ENCODE measurements around the gene SMIM11. TPM values are rescaled to one million over a fixed set of nuclear protein-coding genes. Genes with fewer than 3 reads are reported as not detected.

SMIM11 gene
- total and polyA plus RNA-seq, 2 of the 4 experiments (the other 2 are of a cell fraction): 3.6 to 8.8 TPM

DNA sequence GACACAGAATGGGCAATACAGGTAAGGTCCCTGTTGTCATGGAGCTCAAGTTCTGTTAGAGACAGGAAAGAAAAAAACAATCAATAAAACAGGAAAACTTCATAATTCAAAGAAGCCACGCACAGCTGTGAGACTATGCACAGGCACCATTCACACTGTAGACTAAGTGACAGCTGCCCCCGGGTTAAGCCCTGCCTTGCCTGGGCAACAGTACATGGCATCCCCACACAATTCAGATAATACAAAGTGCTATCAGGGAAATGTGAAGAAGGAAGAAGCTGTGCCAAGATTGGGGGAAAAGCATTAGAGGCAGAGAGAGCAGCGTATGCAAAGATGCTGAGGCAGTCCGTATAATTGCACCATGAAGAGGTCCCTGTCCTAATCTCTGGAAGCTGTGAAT is 20.5 kb upstream of the SMIM11 start:
- Histone ChIP-seq H3K4me1 (ENCODE audit: control insufficient read depth, insufficient read depth, low read length) (no peaks in the 10 kb centered on the region), H3K23ac (ENCODE audit: low read depth, low read length) (no peak overlapping the region), H2BK5ac (ENCODE audit: low read depth, low read length, poor library complexity, severe bottlenecking) (no peak overlapping the region), H3K9me3 (ENCODE audit: control insufficient read depth, insufficient read depth, low read length) (peaks cover 4% of the 10 kb centered on the region), H4K5ac (ENCODE audit: low read depth, low read length) (no peak overlapping the region), H3K9me1 (ENCODE audit: insufficient read depth, low read length) (no peaks in the 10 kb centered on the region), H3K4me2 (ENCODE audit: low read depth, low read length) (no peak overlapping the region), H3K14ac (replicated peaks; ENCODE audit: low read depth, low read length) (no peak overlapping the region), H2AK9ac (replicated peaks; ENCODE audit: low read depth, low read length, poor library complexity) (no peak overlapping the region), H2AK5ac (ENCODE audit: low read depth, low read length) (no peak overlapping the region), H4K91ac (ENCODE audit: insufficient read depth, low read depth, low read length) (no peak overlapping the region), H2AFZ (replicated peaks; ENCODE audit: low read length, poor library complexity) (no peak overlapping the region), H3K4ac (ENCODE audit: low read depth, low read length) (no peak overlapping the region), H4K20me1 (ENCODE audit: insufficient read depth, low read length) (no peaks in the 10 kb centered on the region), H3K9ac (ENCODE audit: low read depth, low read length) (no peak overlapping the region), H3K18ac (ENCODE audit: low read depth, low read length) (no peak overlapping the region), H3K27me3 (ENCODE audit: control insufficient read depth, insufficient read depth, low read length) (peaks cover 26% of the 10 kb centered on the region), H3K27ac (ENCODE audit: insufficient read depth, low read length) (no peak overlapping the region), H4K8ac (ENCODE audit: low read depth in 2 of 2, low read length in 2 of 2) (no peak overlapping the region), H2BK15ac (ENCODE audit: low read depth, low read length) (no peak overlapping the region), H3K56ac (ENCODE audit: extremely low read depth, insufficient read depth, low read length) (no peak overlapping the region), H2BK120ac (ENCODE audit: low read depth, low read length) (no peak overlapping the region), H3K79me1 (ENCODE audit: low read depth in 1 of 2, low read length in 2 of 2) (no peaks in the 10 kb centered on the region), H3K36me3 (ENCODE audit: control insufficient read depth, insufficient read depth, low read length) (no peaks in the 10 kb centered on the region), H3K4me3 (ENCODE audit: insufficient read depth, low read depth, low read length) (no peak overlapping the region), H2BK20ac (ENCODE audit: low read depth, low read length) (no peak overlapping the region)
- intact Hi-C loops (cut with micrococcal nuclease) (no loop called here), dilution Hi-C loops (cut with HindIII; ENCODE audit: low sequenced_read_pairs, unreplicated experiment) (no loop called here), in situ Hi-C loops (cut with MboI; ENCODE audit: low sequenced_read_pairs) (no loop called here)
- ATAC-seq (ENCODE audit: low read depth) (no peak), DNase-seq (no peak)
- BruUV-seq (replicated peaks): no TSS peak
- POLR2A ChIA-PET (ENCODE audit: unreplicated experiment): no interaction called here
- 70% methylated on average over 2 of the region's 4 CpGs; no CpG with 5 or more reads in 1 of the 2 experiments for WGBS, 2 experiments (ENCODE audit: extremely low coverage in 2 of 2, insufficient read length in 1 of 2)
- TF ChIP-seq MAZ (IDR thresholded peaks at IDR 0.05; ENCODE audit: borderline replicate concordance, low read depth, low read length): no peak
- TF ChIP-seq, protein P1, sequence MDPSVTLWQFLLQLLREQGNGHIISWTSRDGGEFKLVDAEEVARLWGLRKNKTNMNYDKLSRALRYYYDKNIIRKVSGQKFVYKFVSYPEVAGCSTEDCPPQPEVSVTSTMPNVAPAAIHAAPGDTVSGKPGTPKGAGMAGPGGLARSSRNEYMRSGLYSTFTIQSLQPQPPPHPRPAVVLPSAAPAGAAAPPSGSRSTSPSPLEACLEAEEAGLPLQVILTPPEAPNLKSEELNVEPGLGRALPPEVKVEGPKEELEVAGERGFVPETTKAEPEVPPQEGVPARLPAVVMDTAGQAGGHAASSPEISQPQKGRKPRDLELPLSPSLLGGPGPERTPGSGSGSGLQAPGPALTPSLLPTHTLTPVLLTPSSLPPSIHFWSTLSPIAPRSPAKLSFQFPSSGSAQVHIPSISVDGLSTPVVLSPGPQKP (IDR thresholded peaks at IDR 0.05; ENCODE audit: borderline replicate concordance, low read depth, low read length): no peak
- no peak for TF ChIP-seq RAD21 (IDR thresholded peaks at IDR 0.05; ENCODE audit: low read length)
- TF ChIP-seq SMC3 (IDR thresholded peaks at IDR 0.05; ENCODE audit: low read depth, low read length): no peak
- CTCF ChIA-PET: interaction anchor here (1.3 to 1.4 kb wide), 2 partner anchors 13 to 431 kb away, joined by 3 to 5 read pairs; no protein-coding TSS in a partner anchor

Data from IMR-90 (cell line).